ENCODE results near the gene KATNB1.

DNA sequence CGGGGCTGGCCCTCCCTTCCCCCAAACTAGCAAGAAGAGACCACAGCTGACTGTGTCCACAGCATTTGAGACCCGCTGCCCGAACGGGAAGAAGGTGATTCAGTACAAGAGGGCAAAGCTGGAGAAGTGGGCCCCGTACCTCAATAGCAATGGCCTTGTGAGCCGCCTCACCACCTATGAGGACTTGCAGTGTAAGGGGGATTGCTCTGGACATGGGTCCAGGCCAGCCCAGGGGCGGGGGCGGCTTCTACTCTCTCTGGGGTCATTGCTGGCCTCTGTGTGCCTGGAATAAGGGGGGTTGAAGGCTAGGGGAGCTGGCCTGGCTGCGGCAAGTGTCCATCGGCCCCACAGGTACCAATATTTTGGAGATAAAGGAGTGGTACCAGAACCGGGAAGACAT lies 12.9 kb upstream of the KATNB1 start:
- TF ChIP-seq, protein P1, sequence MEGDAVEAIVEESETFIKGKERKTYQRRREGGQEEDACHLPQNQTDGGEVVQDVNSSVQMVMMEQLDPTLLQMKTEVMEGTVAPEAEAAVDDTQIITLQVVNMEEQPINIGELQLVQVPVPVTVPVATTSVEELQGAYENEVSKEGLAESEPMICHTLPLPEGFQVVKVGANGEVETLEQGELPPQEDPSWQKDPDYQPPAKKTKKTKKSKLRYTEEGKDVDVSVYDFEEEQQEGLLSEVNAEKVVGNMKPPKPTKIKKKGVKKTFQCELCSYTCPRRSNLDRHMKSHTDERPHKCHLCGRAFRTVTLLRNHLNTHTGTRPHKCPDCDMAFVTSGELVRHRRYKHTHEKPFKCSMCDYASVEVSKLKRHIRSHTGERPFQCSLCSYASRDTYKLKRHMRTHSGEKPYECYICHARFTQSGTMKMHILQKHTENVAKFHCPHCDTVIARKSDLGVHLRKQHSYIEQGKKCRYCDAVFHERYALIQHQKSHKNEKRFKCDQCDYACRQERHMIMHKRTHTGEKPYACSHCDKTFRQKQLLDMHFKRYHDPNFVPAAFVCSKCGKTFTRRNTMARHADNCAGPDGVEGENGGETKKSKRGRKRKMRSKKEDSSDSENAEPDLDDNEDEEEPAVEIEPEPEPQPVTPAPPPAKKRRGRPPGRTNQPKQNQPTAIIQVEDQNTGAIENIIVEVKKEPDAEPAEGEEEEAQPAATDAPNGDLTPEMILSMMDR (conservative IDR thresholded peaks at IDR 0.05), result no peak
- no peak for TF ChIP-seq ZFX (IDR thresholded peaks at IDR 0.05)
